NCI-H2081 (cell line): ENCODE results near the gene DACH1.

Experiments used
- DNase-seq, 2 experiments: peaks; one replicate each; lab custom pipeline; 2025; lab: John Stamatoyannopoulos, UW

Gene DACH1

DNA sequence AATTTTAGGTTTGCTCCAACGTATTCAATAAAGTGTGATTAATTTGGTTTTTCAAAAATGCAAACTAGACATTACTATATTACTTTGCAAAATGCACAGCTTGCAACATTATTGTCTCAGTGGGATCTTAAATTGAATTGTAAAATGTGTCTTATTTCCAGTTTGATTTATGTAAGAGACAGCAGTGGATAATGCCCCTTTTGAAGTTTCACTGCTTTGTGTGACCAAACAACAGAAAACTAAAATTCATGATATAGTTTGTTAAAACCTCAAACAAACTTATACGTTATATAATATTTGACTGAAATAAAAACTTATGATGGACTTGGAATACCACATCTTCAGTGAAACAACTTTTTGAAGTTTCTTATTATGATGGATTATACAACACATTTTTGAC lies 279.8 kb downstream of the DACH1 start:
- no peak for DNase-seq

DNA sequence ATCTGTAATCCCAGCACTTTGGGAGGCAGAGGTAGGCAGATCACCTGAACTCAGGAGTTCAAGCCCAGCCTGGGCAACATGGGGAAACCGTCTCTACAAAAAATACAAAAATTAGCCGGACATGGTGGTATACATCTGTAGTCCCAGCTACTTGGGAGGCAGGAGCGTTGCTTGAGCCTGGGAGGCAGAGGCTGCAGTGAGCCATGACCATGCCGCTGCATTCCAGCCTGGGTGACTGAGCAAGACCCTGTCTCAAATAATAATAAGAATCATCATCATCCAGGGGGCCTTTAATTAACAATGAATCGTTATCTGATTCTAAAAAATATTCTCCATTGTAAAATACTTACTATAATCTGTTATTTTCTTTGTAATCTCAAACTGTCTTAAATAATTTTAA lies 283.4 kb downstream of the DACH1 start:
- DNase-seq, result no peak

DNA sequence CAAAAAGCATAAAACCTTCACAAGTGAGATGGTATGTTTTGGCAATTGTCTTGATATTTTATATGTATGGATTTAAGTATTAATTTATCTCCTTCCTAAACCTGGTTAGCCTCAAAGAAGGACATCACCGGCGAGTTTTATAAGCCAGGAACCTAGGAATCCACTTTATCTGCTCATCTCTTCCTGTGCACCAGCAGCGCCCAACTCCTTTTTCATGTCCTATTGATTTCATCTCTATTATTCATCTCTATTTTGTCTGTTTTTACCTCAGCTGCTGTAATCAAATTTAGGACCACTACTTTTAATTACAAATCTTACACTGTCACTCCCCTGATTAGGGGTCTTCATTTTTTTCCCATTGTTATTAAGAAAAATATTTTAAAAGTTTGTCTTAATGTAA lies 286.4 kb downstream of the DACH1 start:
- no peak for DNase-seq

DNA sequence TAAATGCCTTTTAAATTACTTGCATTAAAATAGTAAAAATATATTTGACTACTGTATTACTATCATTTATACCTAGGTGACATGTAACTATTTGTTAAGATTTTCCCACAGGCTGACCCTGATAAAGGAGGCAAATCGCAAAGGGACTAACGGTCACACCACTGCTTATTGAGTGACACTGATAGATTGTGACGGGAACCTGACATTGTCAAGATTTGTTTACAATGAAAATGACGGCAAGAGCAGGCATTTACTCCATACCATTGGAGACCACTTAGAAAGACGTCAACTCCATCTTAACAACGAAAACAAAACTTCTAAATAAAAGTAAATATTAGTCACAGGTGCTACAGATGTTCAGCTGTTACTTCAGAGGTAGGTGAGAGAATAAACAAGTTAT lies 289.0 kb downstream of the DACH1 start:
- DNase-seq, result no peak

DNA sequence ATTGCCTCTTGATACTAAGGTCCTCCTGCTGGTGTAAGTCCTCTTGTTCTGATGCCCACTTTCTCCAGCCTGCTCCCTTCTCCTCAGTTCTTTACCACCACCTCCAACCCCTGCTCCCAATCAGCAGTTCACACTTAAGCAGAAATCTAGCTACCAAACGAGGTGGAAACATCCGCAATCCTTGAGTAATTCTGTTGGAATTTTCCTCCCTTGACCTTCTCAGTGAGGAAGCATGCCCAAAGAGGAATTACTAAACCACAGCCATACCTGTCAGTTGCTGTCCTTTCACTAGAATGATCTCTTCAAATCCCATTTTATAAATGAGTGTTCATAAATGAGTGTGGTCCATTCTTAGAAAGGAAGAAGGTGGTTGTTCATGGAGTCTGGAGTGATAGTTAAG lies 289.9 kb downstream of the DACH1 start:
- no peak for DNase-seq

DNA sequence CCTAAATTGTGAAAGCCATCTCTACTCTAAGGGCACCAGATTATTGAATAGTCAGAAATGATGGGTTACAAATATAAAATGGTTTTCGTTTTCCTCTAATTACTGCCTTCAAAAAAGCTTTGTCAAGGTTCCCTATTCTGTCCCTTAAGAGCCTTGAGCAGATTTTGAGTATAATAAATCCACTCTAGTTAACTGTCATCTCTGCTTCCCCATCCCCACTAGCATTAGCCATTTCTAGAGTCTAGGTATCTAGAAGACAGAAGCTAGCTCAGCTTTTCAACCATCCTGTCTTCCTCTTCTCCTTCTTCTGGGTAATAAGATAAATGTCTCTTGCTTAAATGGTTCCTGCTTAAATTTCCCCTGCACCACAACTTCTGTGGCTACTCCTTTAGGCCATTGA lies 290.4 kb downstream of the DACH1 start:
- no peak for DNase-seq

DNA sequence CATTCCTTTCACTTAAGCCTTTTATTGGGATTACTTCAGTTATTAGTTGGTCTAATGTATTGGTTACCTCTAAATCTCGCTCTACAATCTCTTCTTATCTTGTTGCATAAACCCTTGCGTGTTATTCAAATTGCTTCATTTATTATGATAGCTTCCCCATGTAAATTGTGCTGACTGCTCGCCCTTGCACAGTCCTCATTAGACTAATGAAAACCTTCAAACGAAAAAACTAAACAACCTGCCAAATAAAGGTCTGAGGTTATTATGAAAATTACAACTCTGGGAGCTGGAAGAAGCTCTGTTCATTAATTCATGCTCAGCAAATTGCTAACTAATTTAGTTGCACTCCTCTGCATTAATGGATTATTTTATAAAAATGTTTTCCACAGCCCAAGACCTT lies 320.1 kb downstream of the DACH1 start:
- DNase-seq, result no peak

DNA sequence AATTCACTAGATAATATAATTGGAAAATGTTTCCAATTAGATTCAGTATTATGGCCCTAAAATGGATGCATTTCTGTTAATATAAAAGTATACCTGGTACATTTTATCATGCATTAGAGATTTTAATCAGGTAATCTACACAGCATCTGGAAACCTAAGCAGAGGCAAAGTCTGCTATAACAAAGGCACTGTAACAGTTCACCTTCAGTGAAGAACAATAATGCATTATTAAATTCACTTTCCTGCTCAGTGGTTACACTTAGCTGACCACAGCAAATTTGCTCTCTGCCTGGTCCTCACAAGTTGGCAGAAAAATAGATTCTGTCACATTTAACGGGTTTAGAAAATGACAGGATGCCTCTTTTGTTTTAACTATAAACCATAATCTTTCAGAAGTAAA lies 326.9 kb downstream of the DACH1 start:
- peak in 1 of 2 experiments; percentile 2 for DNase-seq

DNA sequence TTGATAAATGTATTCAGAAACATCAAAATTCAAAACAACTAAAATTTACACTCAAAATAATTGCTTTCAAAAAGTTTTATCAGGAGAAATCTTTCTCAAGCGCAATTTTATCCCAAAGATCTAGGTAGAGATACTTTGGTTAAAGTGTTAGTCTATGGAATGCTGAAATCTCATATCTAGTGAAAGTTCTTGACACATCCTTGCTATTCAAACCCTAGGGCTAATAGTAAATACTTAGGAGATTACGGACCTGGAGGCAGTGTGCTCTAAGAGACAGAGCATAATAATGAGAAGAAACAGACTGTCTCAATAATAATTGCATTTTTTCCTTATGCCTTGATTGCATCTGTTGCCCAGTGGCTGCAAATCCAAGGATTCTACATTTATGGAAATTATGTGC lies 330.8 kb downstream of the DACH1 start:
- no peak for DNase-seq

DNA sequence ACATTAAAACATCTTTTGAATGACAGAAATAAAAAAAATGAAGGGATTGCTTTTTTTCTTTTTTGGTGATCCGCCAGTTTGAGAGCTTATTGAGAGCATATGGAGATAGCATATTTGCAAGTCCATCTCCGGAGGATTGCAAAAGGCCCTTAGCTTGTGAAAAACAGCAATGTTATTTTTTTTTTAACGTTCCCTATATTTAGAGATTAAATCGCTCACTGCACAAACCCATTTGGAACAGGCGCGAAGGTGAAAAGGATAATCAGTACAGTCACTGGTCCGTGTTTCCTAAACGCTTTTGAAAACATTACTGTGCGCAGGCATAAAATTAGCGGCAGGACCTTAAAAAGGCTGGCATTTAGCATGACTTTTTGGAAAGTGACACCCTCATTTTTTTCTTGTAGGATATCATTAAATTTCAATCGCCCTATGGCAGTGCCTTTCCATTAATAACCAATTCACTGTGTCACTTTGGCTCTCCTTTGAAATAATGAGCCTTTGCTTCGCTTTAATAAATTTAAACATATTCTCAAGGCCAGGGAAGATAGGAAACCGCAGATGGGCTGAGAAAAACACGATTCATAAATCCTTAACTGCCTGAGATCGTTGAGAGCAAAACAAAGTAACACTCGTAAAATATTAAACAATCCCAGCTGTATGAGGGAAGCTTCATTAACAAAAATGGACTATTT lies 342.2 kb downstream of the DACH1 start:
- DNase-seq, result peak in 1 of 2 experiments; percentile 51

DNA sequence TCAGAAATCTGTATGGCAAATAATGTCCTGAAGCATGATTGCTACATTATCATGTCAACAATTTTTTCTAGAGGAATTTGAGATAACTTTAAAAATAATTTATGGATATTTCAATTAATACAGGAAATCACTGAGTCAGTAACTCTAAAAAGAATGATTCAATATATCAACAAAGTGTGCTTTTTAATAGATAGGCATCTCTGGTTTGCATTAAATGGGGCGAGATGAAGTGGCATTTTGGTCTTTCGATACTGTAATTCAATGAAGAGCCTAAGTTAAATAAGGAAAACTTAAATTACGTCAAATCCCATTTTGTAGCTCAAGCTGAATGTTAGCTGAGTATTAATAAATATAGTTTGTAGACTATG lies 342.8 kb downstream of the DACH1 start:
- no peak for DNase-seq

DNA sequence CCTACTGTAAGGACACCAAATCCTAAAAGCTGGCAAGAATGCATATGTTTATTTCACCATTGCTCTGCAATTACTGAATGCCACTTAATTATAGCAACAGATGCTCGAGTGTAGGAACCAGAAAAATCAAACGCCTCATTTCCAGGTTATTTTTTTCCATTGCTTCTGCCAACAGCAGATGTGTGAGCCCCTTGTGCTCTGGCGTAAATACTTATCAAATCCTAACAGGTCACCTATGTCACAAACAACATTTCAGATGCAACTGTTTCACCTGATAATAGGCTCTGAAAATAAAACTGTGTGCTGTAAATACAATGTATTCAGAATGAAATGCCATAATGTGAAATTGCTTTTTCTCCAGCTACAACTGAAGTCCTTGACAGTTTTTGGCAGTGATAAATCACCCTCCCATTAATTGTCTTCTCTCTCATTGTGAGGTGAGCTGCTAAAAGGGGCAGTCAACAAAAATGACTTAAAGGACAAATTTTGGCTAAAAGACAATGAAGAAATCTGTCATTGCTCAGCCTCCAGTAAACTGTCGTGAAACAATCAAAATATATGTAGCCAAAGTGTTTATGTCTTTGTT lies 344.0 kb downstream of the DACH1 start:
- peak in 1 of 2 experiments; percentile 40 for DNase-seq

DNA sequence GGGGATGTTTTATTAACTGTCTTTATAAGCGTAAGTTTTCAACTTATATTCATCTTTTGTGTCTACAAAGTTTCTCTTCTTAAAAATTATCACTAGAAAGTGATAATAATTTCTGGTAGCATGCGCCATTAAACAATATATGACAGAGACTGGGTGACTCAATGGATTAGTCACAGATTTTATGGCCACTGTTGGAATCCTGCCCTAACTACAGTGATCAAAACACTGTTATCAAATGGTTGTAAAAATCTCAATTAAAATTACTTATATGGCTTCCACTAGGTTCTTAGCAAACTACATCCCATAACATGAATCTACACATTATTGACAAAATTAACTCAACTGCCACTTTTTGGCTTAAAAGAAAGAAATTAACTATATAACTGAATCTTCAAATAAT lies 350.0 kb downstream of the DACH1 start:
- no peak for DNase-seq

DNA sequence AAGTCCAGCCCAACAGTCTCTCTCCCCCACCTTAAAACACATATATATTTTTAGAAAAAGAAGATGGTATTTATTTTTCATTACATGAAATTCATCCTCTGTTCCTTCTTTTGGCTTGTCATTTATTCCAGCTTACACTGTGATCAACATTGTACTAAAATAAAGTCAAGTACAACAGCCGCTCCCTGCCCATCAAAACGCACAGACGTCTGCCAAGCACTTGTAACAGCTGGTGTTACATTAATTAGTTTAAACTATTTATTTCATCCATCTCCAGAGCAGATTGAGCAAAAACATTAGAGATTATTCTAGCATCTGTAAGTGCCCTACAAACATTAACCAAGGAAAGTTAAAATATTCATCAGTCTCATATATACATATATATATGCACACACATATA lies 350.5 kb downstream of the DACH1 start:
- DNase-seq, result no peak

DNA sequence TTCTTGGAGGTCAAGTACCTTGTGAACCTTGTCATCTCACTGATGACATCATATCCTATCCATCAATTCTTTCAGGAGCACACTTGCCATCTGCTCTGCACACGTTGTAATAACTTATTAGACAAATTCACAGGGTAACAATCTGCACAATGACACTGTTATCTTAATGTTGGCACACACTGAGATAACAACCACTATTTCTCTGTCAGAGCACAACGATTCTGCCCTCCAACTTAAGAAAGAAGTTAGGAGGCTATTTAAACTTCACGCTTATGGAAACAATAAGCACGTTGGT lies 351.3 kb downstream of the DACH1 start:
- no peak for DNase-seq

DNA sequence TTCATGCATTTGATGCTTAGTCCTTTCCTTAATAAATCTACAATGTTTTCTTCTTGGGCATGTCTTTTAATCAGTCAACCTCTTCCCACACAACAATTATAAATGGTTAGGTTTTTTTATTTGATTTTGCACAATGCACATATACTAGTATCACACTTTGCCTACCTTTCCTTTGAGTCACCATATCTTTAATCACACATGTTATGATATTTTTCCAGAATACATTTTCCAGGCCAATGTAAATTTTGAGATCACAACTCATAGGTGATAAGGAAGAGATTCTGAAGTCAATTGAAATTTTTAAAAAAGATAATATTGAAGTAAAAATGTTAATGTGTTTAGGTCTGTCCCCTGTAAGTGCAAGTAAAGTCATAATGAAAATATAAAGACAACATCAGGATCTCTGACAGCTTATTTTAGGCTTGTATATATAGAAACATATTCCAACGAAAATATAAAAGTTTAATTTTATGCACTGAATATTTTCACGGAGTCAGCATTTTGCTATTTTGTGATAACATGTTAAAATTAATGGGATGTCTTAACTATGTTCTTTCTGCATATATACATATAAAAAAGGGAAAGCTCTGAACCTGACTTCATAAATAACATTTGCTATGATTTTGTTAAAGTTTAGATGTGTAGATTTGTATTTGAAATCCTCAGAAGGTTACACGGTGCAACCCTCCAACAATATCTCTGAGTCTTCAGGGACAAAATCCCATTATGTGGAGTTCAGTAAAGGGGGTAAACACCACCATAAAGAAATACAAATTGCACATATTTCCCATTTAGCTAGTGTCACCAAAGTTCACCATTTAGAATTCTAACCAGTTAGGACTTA lies 351.9 kb downstream of the DACH1 start:
- no peak for DNase-seq

DNA sequence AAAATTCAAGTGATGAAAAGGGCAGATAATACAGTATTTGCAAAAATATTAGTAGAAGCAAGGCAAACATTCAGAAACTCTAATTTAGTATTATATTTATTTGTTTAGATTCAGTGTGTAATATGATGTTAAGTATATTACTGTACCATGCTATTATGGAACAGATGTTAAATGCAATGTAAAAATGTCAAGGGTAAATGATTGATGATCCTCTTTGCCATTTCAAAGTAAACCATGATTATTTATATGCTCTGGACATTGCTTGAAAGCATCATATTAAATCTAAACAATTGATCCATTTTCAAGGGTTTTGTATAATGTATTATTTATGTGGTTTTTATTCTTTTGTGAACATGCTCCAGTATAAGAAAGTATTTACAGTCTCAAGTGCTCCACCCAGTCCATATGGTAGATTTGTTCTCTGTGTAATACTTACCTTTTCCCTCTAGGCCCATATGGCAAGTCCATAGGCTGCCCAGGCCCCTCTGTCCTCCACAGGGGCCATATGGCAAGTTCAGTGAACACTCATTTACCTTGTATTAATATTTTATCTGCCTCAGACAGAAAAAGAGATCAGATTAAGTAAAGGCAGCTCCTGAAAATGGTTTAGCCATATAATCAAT lies 353.5 kb downstream of the DACH1 start:
- DNase-seq, result peak in 1 of 2 experiments; percentile 41

DNA sequence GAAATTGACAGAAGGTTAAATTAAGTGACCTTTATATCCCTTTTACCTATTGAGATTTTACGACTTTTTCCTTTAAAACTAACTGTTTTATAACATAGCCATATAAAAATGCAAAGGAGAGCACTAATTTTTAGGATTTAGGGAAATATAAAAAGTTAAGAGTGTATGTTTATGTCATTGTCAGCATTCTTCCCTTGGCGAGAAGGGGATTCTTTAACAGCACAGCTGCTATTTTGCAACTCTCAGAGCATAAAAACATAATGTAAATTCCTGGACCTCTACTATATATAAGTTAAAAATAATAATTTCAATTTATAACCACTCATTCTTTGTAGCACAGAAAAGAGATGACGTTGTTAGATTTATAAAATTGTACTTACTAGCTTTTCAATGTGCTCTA lies 363.2 kb downstream of the DACH1 start:
- DNase-seq, result no peak

DNA sequence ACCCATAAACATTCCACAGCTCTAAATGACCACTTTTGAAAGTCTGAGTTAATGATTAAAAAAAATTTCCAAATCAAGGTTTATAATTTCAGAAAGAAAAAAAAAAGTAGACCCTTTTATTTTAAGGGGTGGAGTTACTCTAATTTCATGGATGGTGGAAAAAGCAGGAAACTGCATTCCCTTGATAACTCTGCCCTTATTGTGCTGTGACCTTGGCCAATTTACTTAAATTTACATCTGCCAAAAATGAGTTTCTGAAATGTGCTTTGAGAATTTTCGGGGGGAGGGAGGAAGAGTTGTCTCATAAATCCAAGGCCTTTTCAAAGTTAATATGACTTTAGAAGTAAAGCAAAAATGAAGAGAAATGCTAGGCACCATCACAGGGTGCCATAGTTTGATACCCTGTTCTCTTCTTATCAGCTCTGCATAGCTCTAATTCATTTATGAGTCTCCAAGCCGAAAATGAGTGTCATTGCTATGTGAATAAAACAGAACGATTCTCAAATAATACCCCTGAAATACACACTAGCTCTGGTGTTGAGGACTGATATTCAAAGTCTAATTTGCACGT lies 367.0 kb downstream of the DACH1 start:
- no peak for DNase-seq

DNA sequence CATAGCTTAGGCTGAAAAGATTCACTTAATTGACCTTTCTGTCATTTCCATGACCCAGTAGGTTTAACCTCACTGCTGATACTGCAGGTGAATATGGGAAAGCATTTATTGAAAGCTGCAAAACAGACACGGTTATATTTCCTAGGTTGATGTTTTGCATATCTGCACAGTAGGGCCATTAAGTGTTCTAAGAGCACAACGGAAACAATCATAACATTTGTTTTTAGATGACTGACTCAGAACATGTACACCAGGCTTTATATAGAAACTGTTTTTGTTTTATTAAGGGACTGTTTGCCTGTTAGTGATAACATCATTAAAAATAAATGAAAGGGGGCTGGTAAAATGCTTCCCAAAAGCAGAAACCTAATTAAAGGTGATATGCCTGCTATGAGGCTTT lies 367.8 kb downstream of the DACH1 start:
- no peak for DNase-seq

DNA sequence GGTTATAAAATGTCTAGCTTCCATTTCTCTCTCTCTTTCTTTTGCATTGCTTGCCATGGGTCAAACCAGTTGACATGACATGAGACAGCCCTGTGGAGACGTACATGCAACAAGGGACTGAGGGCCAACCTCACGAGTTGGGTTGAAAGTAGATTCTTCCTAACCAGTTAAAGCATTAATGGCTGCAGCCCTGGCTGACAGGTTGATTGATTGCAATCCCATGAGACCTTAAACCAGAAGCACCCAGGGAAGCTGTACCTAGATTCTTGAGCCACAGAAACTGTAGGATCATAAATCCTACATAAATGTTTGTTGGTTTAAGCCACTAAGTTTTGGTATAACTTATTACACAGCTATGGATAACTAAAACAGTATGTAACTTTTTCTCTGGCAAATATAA lies 373.8 kb downstream of the DACH1 start:
- no peak for DNase-seq

DNA sequence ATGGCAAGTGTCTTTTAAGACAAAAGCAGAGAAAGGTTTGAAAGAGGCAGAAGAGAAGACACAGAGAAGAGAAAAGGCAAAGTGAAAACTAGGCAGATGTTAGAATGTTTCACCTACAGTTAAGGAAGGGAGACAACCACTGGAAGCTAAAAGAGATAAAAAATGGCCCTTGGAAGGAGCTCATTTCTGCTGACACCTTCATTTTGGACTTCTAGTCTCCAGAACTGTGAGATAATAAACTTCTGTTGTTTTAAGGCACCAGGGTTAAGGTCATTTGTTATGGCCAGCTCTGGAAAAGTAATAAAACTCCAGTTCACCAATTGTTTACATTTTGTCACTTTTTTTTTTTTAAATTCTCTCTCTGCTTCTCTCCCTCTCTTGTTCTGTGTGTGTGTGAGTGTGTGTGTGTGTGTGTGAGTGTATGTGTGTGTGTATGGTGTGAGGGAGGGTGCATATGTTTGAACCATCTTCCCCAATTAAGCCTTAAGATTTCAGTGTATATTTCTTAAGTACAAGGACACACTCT lies 374.6 kb downstream of the DACH1 start:
- no peak for DNase-seq

DNA sequence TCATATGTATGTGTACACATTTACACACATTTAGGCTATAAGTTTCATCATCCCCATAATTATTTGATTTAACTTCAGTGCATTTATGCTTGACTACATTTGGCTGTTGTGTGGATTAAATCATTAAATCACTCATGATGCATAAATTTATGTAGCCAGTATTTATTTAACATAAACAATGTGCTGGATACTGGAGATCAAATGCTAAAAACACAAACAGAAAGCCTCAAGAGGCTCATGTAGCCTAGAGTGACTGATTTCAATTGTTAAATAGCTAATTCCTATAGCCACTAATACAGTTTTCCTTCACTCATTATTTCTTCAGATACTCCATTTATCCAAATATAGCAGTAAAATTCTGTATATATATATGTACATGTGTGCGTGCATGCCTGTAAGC lies 376.0 kb downstream of the DACH1 start:
- DNase-seq, result no peak
